NT2/D1 (cell line): ENCODE data around the gene DTD1.
"Not testable (repeated sequence)": the region's sequence is repeated elsewhere in the genome, so short reads cannot be mapped to it uniquely, and the experiment has no call there.

ENCODE experiments used
- DNase-seq: peaks from one replicate; pipeline ENCODE4 v3.0.0-alpha.2; 2011; ENCODE audit warnings: low read depth, low spot score
- H3K27me3 ChIP-seq: 2 replicates; pipeline ENCODE4 v1.6.0; 2011; ENCODE audit warnings: mild to moderate bottlenecking; ENCODE audit not compliant: insufficient read length, insufficient read depth
- H3K36me3 ChIP-seq: 2 replicates; pipeline ENCODE4 v1.6.1; 2011; ENCODE audit warnings: mild to moderate bottlenecking, low read length, mixed read lengths; ENCODE audit not compliant: insufficient read depth, insufficient read length
- H3K4me1 ChIP-seq: 2 replicates; pipeline ENCODE4 v1.5.1; 2011; ENCODE audit not compliant: insufficient read depth, insufficient read length
- H3K4me3 ChIP-seq: 2 replicates; pipeline ENCODE4 v1.5.1; 2011; ENCODE audit warnings: low read depth; ENCODE audit not compliant: insufficient read length
- H3K9ac ChIP-seq: 2 replicates; pipeline ENCODE4 v1.6.0; 2011; ENCODE audit warnings: low read depth; ENCODE audit not compliant: insufficient read length
- H3K9me3 ChIP-seq: 2 replicates; pipeline ENCODE4 v1.5.1; 2011; ENCODE audit warnings: mild to moderate bottlenecking, low read length; ENCODE audit not compliant: insufficient read depth
- SUZ12 ChIP-seq: IDR thresholded peaks from 2 replicates; pipeline ENCODE4 v1.6.1; 2011; ENCODE audit not compliant: insufficient read length, insufficient read depth; ENCODE audit errors: extremely low read depth
- YY1 ChIP-seq: IDR thresholded peaks from 2 replicates; pipeline ENCODE4 v1.6.1; 2011; ENCODE audit not compliant: insufficient read length, insufficient read depth
- ZNF274 ChIP-seq: IDR thresholded peaks from 2 replicates; pipeline ENCODE4 v1.6.1; 2011; ENCODE audit warnings: mild to moderate bottlenecking, low read depth, low read length

The DTD1 gene

DNA sequence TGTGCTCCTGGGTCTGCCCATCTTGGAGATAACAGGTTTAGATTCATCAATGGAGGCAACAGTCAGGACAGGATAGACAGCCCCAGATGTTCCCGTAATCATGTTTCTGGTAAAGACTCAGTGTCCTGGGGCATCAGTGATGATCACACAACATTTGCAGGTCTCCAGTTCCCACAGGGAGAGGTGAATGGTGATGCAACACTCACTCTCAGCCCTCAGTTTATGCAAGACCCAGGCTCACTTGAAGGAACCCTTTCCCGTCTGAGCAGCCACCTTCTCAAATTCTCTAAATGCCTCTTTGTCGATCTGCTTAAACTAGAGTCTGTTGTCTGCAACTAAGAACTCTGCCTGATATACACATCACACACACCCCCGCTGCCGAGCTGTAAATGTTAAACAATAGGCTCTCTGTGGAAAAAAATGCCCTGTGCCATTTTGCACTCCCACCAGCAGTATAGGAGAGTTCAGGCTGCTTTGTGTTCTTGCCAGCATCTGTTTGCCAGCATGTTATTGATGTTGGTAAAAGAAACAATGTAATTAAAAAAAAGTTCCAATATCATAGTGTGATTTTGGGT lies 195.6 kb downstream of the DTD1 start:
- Histone ChIP-seq H3K9ac (no peak overlapping the region), H3K36me3 (no peaks in the 10 kb centered on the region), H3K4me1 (no peaks in the 10 kb centered on the region), H3K9me3 (peaks cover 8% of the 10 kb centered on the region; the same call in 1 of the 2 replicates), H3K27me3 (no peaks in the 10 kb centered on the region), H3K4me3 (no peak overlapping the region)
- TF ChIP-seq ZNF274 = no peak
- no peak for TF ChIP-seq SUZ12
- no peak for TF ChIP-seq YY1
- no peak for DNase-seq

DNA sequence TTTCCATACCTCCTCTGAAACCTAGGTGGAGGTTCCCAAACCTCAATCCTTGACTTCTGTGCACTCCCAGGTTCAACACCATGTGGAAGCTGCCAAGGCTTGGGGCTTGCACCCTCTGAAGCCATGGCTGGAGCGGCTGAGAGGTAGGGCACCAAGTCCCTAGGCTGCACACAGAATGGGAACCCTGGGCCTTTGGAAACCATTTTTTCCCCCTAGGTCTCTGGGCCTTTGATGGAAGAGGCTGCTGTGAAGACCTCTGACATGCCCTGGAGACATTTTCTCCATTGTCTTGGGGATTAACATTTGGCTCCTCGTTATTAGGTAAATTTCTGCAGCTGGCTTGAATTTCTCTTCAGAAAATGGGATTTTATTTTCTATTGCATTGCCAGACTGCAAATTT lies 199.2 kb downstream of the DTD1 start:
- not testable (repeated sequence) for H3K9me3 ChIP-seq, DNase-seq, H3K27me3 ChIP-seq, H3K4me3 ChIP-seq, H3K36me3 ChIP-seq, H3K9ac ChIP-seq, H3K4me1 ChIP-seq

GRCh38 chr20:18788021-18788420 lies 200.2 kb downstream of the DTD1 start:
- TF ChIP-seq YY1 = no peak
- TF ChIP-seq ZNF274 = no peak
- TF ChIP-seq SUZ12 = no peak
- DNase-seq = no peak
- H3K36me3 ChIP-seq = no peaks in the 10 kb centered on the region
- H3K27me3 ChIP-seq = no peaks in the 10 kb centered on the region
- H3K9me3 ChIP-seq = peaks cover 8% of the 10 kb centered on the region; the same call in 1 of the 2 replicates
- H3K9ac ChIP-seq = no peak overlapping the region
- no peaks in the 10 kb centered on the region for H3K4me1 ChIP-seq
- no peak overlapping the region for H3K4me3 ChIP-seq

- H3K36me3 ChIP-seq = no peaks in the 10 kb centered on the region
- no peak overlapping the region for H3K4me3 ChIP-seq
- H3K9me3 ChIP-seq = peaks cover 8% of the 10 kb centered on the region; the same call in 1 of the 2 replicates
- DNase-seq = no peak
- no peak overlapping the region for H3K9ac ChIP-seq
- no peaks in the 10 kb centered on the region for H3K4me1 ChIP-seq
- no peaks in the 10 kb centered on the region for H3K27me3 ChIP-seq
- TF ChIP-seq YY1 (no peak), ZNF274 (no peak), SUZ12 (no peak)
Observed at GRCh38 chr20:18790787-18791186, 202.9 kb downstream of the DTD1 start.

DNA sequence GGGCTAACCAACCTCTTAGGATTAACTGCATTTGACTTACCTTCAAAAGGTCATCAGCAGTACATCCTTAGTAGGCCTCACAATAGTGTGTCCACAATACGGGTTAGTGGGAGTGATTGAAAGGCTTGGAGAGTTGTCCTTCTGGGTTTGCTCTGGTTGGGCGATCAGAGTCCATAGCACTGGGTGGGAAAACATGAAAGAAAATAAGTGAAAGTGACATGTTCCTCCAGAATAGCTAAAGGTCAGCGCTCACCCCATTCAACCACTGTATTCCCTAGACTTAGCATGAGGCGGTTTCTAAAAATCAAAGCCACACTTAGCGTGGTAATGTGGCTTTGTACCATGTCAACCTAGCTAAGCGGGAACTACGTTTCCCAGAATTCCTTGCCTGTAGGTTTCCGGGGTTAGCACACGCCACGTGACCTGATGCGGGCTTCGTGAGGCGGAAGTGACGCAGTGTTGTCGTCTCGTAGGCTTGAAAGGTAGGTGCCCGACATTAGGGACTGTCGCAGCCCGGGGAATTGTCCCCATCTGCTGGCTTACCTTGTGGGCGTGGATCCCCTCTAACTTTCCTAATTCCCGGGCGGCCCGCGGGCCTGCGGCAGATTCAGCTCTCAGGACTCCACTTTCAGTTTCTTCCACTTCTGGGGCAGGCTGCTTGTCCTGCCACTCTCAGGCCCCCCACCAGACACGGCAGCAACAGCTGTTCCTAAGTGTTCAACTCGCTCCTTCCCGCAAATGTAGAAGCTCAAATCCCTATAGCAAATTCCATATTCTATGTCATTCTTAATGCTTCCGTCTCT lies 206.0 kb downstream of the DTD1 start:
- TF ChIP-seq YY1 (no peak), SUZ12 (no peak), ZNF274 (no peak)
- H3K4me1 ChIP-seq = no peaks in the 10 kb centered on the region
- DNase-seq = peak; percentile 72

GRCh38 chr20:18794428-18794787 lies 206.6 kb downstream of the DTD1 start:
- Histone ChIP-seq H3K9me3 (peaks cover 9% of the 10 kb centered on the region; the same call in 1 of the 2 replicates), H3K4me3 (peak overlapping the region; percentile 72), H3K4me1 (no peaks in the 10 kb centered on the region), H3K9ac (peak overlapping the region; percentile 63), H3K36me3 (no peaks in the 10 kb centered on the region), H3K27me3 (no peaks in the 10 kb centered on the region)
- TF ChIP-seq YY1 (no peak), ZNF274 (no peak), SUZ12 (no peak)
- DNase-seq = no peak

More for the DNA sequence above, 206.0 kb downstream of the DTD1 start:
- H3K4me3 ChIP-seq = peak overlapping the region; percentile 72
- no peaks in the 10 kb centered on the region for H3K27me3 ChIP-seq
- H3K9me3 ChIP-seq = peaks cover 9% of the 10 kb centered on the region; the same call in 1 of the 2 replicates
- no peaks in the 10 kb centered on the region for H3K36me3 ChIP-seq
- peak overlapping the region; percentile 63 for H3K9ac ChIP-seq

DNA sequence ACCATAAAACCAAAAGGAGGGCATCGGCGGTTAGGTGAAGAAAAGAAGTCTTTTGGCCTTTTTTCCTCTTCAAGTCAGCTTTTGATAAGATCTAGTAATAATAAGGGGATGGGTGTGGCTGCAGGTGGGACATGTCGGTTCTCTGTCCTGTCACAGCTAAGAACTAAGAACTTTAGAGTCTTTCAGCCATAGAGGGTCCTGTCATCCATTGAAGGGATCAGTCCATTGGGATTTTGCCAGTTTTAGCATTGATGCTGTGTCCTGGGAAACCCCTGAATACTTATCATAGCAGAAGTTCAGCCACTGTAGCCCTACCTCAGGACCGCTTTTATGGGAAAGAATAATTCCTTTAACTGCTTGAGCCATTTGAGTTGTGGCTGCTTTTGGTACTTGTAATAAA lies 207.5 kb downstream of the DTD1 start:
- no peak overlapping the region for H3K4me3 ChIP-seq
- TF ChIP-seq SUZ12 (no peak), ZNF274 (no peak), YY1 (no peak)
- peaks cover 9% of the 10 kb centered on the region; the same call in 1 of the 2 replicates for H3K9me3 ChIP-seq
- H3K9ac ChIP-seq = no peak overlapping the region
- no peaks in the 10 kb centered on the region for H3K4me1 ChIP-seq
- DNase-seq = no peak
- H3K27me3 ChIP-seq = no peaks in the 10 kb centered on the region
- H3K36me3 ChIP-seq = no peaks in the 10 kb centered on the region
